Fibroblast of pulmonary artery (primary cell): Measurements from ENCODE around the gene ZNF574.
A peak's percentile ranks its signal among the peaks of the same experiment; 100 is the strongest.

Source experiments
- DNase-seq: peaks from one replicate; pipeline ENCODE4 v3.0.0-alpha.2; 2010; ENCODE audit warnings: low read depth
- H3K4me3 ChIP-seq: replicated peaks from 2 replicates; pipeline ENCODE4 v1.5.1; 2011; ENCODE audit warnings: low read depth, mild to moderate bottlenecking, control low read depth, low read length, moderate library complexity
- CTCF ChIP-seq: IDR thresholded peaks from 2 replicates; pipeline ENCODE4 v1.5.1; 2011; ENCODE audit warnings: mild to moderate bottlenecking, control low read depth, low read length, inconsistent platforms; ENCODE audit errors: missing control alignments

The ZNF574 gene

GRCh38 chr19:42102877-42103276, 26.9 kb downstream of the ZNF574 start:
- no peak overlapping the region for H3K4me3 ChIP-seq
- TF ChIP-seq CTCF = no peak
- DNase-seq = no peak

- no peak for DNase-seq
- H3K4me3 ChIP-seq = no peak overlapping the region
- no peak for TF ChIP-seq CTCF
Observed at GRCh38 chr19:42105368-42105767, 29.4 kb downstream of the ZNF574 start.

- no peak overlapping the region for H3K4me3 ChIP-seq
- TF ChIP-seq CTCF = no peak
- DNase-seq = peak; percentile 95
Observed at GRCh38 chr19:42108527-42109389, 32.8 kb downstream of the ZNF574 start.

GRCh38 chr19:42109896-42110295, 33.9 kb downstream of the ZNF574 start:
- no peak for DNase-seq
- no peak for TF ChIP-seq CTCF
- no peak overlapping the region for H3K4me3 ChIP-seq

- no peak for TF ChIP-seq CTCF
- DNase-seq = no peak
- H3K4me3 ChIP-seq = no peak overlapping the region
Observed at GRCh38 chr19:42110658-42111057, 34.7 kb downstream of the ZNF574 start.

GRCh38 chr19:42111384-42111783, 35.4 kb downstream of the ZNF574 start:
- no peak overlapping the region for H3K4me3 ChIP-seq
- DNase-seq = peak; percentile 64
- TF ChIP-seq CTCF = no peak

GRCh38 chr19:42111811-42112210, 35.8 kb downstream of the ZNF574 start:
- no peak for TF ChIP-seq CTCF
- no peak for DNase-seq
- H3K4me3 ChIP-seq = no peak overlapping the region
